Panc1 (cell line): ENCODE data around the gene EMC9. TPM values are rescaled to one million over a fixed set of nuclear protein-coding genes. Genes with fewer than 3 reads are reported as not detected.

ENCODE experiments used
- ATAC-seq: fragments of 200-7000 bp; cut with Tn5 transposase; 2 replicates; pipeline ENCODE4 v1.9.1; 2020; ENCODE audit warnings: mild to moderate bottlenecking, moderate library complexity
- BruUV-seq: library from RNA; stranded (reverse); fragments of 400-500 nt; replicated peaks from 2 replicates; lab custom pipeline; 2021; lab: Mats Ljungman, UMichigan
- CTCF ChIA-PET: fragments of 300-600 bp; sonication (Branson Sonifier 250); formaldehyde crosslinking; loops from one replicate; lab custom pipeline; 2022; ENCODE audit warnings: antibody characterized with exemption; lab: Charles Lee
- POLR2A ChIA-PET: fragments of 300-600 bp; sonication (Branson Sonifier 250); formaldehyde crosslinking; loops from one replicate; lab custom pipeline; 2022; ENCODE audit warnings: antibody characterized with exemption; lab: Charles Lee
- DNase-seq: peaks from one replicate; pipeline ENCODE4 v3.0.0-alpha.2; 2010; ENCODE audit warnings: low read depth, low spot score
- H3K27ac ChIP-seq: 2 replicates; pipeline ENCODE4 v1.5.1; 2011; ENCODE audit warnings: mild to moderate bottlenecking, low read length, inconsistent platforms
- H3K27me3 ChIP-seq: fragments of 200-500 bp; sonication (Bioruptor generic); 2 replicates; pipeline ENCODE4 v1.6.0; 2014; ENCODE audit warnings: low read length, inconsistent platforms; ENCODE audit not compliant: control insufficient read depth, insufficient read depth
- H3K36me3 ChIP-seq: fragments of 200-500 bp; sonication (Bioruptor generic); 2 replicates; pipeline ENCODE4 v1.5.1; 2014; ENCODE audit warnings: inconsistent platforms, mild to moderate bottlenecking, low read length, moderate library complexity; ENCODE audit not compliant: control insufficient read depth, insufficient read depth
- H3K4me1 ChIP-seq: 2 replicates; pipeline ENCODE4 v1.5.1; 2011; ENCODE audit warnings: inconsistent platforms, mild to moderate bottlenecking, low read length, moderate library complexity; ENCODE audit not compliant: control insufficient read depth, insufficient read depth
- H3K4me3 ChIP-seq, 2 experiments: 2 replicates each; pipeline ENCODE4 v1.5.1; 2011 to 2012; ENCODE audit warnings: low read depth in 2 of 2, low read length in 2 of 2, mild to moderate bottlenecking in 2 of 2, inconsistent platforms in 1 of 2, moderate library complexity in 1 of 2
- H3K9me3 ChIP-seq: fragments of 200-500 bp; sonication (Bioruptor generic); 2 replicates; pipeline ENCODE4 v1.5.1; 2014; ENCODE audit warnings: low read depth, mild to moderate bottlenecking, inconsistent platforms, low read length, moderate library complexity; ENCODE audit not compliant: control insufficient read depth, insufficient read depth
- CTCF ChIP-seq: fragments of 450-650 bp; IDR thresholded peaks from 2 replicates; pipeline ENCODE4 v1.5.1; 2017; ENCODE audit warnings: mild to moderate bottlenecking
- POLR2AphosphoS5 ChIP-seq: IDR thresholded peaks from 2 replicates; pipeline ENCODE4 v1.6.1; 2012; ENCODE audit warnings: mild to moderate bottlenecking, low read depth, low read length, moderate library complexity
- SIN3A ChIP-seq: IDR thresholded peaks from 2 replicates; pipeline ENCODE4 v1.6.1; 2012; ENCODE audit warnings: low read depth, mild to moderate bottlenecking, low read length, moderate library complexity, borderline replicate concordance; ENCODE audit not compliant: insufficient read depth
- TCF7L2 ChIP-seq: IDR thresholded peaks from 2 replicates; pipeline ENCODE4 v1.6.1; 2011; ENCODE audit warnings: mild to moderate bottlenecking, low read depth, low read length, inconsistent platforms
- in situ Hi-C: cut with HindIII; loops from 2 replicates; pipeline ENCODE4 v1.10.0; 2016; ENCODE audit warnings: low sequenced_read_pairs, low pct_unique_long_range_greater_than_20kb
- intact Hi-C: fragments of 100-400 bp; cut with micrococcal nuclease; formaldehyde crosslinking; loops from one replicate; pipeline ENCODE4 v1.10.0; 2022; ENCODE audit not compliant: unreplicated experiment
- total RNA-seq: library from RNA; stranded (reverse); gene quantifications from one replicate; pipeline ENCODE4 v1.2.1, GENCODE V29; 2021; ENCODE audit not compliant: unreplicated experiment
- TF ChIP-seq, protein P1 (sequence below), 2 experiments: IDR thresholded peaks; 2 replicates each; pipeline ENCODE4 v1.6.1; 2011 to 2012; ENCODE audit warnings: low read depth in 2 of 2, control low read depth in 1 of 2, low read length in 1 of 2, mild to moderate bottlenecking in 1 of 2, moderate library complexity in 1 of 2; ENCODE audit not compliant: insufficient read depth in 1 of 2

Gene EMC9
- total RNA-seq, 1 experiment from 2014 or later, result 42.5 TPM

- in situ Hi-C loops, result no loop called here
- Histone ChIP-seq H3K9me3 (no peaks in the 10 kb centered on the region), H3K4me1 (peaks cover 5% of the 10 kb centered on the region; the same call in 1 of the 2 replicates), H3K4me3 (no peak overlapping the region), H3K36me3 (no peaks in the 10 kb centered on the region; the same call in 1 of the 2 replicates), H3K27ac (peak overlapping the region; percentile 84; the same call in 1 of the 2 replicates), H3K27me3 (no peaks in the 10 kb centered on the region)
- intact Hi-C loops, result no loop called here
- POLR2A ChIA-PET, result no interaction called here
- BruUV-seq, result TSS peak; percentile 66
- DNase-seq, result no peak
- TF ChIP-seq, protein P1, sequence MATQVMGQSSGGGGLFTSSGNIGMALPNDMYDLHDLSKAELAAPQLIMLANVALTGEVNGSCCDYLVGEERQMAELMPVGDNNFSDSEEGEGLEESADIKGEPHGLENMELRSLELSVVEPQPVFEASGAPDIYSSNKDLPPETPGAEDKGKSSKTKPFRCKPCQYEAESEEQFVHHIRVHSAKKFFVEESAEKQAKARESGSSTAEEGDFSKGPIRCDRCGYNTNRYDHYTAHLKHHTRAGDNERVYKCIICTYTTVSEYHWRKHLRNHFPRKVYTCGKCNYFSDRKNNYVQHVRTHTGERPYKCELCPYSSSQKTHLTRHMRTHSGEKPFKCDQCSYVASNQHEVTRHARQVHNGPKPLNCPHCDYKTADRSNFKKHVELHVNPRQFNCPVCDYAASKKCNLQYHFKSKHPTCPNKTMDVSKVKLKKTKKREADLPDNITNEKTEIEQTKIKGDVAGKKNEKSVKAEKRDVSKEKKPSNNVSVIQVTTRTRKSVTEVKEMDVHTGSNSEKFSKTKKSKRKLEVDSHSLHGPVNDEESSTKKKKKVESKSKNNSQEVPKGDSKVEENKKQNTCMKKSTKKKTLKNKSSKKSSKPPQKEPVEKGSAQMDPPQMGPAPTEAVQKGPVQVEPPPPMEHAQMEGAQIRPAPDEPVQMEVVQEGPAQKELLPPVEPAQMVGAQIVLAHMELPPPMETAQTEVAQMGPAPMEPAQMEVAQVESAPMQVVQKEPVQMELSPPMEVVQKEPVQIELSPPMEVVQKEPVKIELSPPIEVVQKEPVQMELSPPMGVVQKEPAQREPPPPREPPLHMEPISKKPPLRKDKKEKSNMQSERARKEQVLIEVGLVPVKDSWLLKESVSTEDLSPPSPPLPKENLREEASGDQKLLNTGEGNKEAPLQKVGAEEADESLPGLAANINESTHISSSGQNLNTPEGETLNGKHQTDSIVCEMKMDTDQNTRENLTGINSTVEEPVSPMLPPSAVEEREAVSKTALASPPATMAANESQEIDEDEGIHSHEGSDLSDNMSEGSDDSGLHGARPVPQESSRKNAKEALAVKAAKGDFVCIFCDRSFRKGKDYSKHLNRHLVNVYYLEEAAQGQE (IDR thresholded peaks at IDR 0.05; ENCODE audit: insufficient read depth in 1 of 2, low read depth in 2 of 2, low read length in 1 of 2), result no peak
- TF ChIP-seq TCF7L2, result no peak
- TF ChIP-seq POLR2AphosphoS5, result no peak
- no peak for TF ChIP-seq CTCF
- TF ChIP-seq SIN3A, result no peak
- CTCF ChIA-PET, result interaction anchor here (0.5 to 4.0 kb wide), 2 partner anchors 35 to 84 kb away, joined by 3 to 50 read pairs; no protein-coding TSS in a partner anchor
- no peak for ATAC-seq
Observed at GRCh38 chr14:24092505-24093206, 48.7 kb downstream of the EMC9 start.

DNA sequence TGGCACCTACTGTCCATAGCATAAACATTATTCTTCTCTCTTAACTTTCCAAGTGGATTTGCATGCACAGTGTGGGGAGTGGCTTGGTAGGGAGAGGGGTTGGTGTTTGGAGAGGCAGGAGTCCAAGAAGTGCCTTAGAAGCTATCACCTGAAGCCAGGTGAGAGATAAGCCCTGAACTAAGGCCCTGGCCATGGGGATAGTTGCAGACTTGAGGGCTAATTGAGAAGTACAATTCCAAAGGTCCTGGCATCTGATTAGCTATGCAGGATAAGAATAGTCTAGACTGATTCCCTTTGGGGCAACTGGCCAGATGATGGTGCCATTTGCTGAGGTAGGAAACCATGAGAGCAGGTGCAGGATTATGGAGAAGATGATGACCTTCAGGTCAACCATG is 49.3 kb downstream of the EMC9 start:
- TF ChIP-seq SIN3A (no peak), CTCF (no peak), POLR2AphosphoS5 (no peak), TCF7L2 (no peak)
- TF ChIP-seq, protein P1 (IDR thresholded peaks at IDR 0.05; ENCODE audit: insufficient read depth in 1 of 2, low read depth in 2 of 2, low read length in 1 of 2), result no peak
- intact Hi-C loops, result no loop called here
- no TSS peak for BruUV-seq
- in situ Hi-C loops, result no loop called here
- Histone ChIP-seq H3K9me3 (no peaks in the 10 kb centered on the region), H3K27ac (no peak overlapping the region), H3K4me3 (no peak overlapping the region), H3K36me3 (no peaks in the 10 kb centered on the region; the same call in 1 of the 2 replicates), H3K4me1 (peaks cover 5% of the 10 kb centered on the region; the same call in 1 of the 2 replicates), H3K27me3 (no peaks in the 10 kb centered on the region)
- ChIA-PET POLR2A (no interaction called here), CTCF (interaction anchor here (4.0 kb wide), 1 partner anchor 34 kb away, joined by 50 read pairs; no protein-coding TSS in a partner anchor)
- DNase-seq, result no peak
- ATAC-seq, result no peak
